GM18519 (cell line): Measurements from ENCODE around the gene POU6F1.
"Not testable (repeated sequence)": the region's sequence is repeated elsewhere in the genome, so short reads cannot be mapped to it uniquely, and the experiment has no call there.

Experiments
- ATAC-seq: cut with Tn5 transposase; IDR thresholded peaks from one replicate; pipeline ENCODE4 v1.9.1; 2021; ENCODE audit warnings: mild to moderate bottlenecking, moderate library complexity; ENCODE audit not compliant: unreplicated experiment, low FRiP score

The POU6F1 gene

GRCh38 chr12:51217968-51218606, at the start of gene POU6F1:
Gene POU6F1, minus strand, starts transcription at chr12:51218062. Its CDS starts 11,226 bp downstream, at chr12:51206836.
- ATAC-seq: no peak

DNA sequence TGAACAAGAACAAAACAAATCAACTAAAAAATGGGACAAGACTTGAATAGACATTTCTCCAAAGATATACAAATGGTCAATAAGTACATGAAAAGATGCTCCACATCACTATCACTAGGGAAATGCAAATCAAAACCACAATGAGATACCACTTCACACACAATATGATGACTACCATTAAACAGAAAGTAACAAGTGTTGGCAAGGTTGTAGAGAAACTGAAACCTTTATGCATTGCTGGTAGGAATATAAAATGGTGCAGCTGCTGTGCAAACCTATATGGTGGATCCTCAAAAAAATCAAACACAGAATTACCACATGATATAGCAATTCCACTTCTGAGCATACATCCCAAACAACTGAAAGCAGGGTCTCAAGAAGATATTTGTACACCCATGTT, 47.2 kb upstream of the POU6F1 start:
- ATAC-seq: no peak

DNA sequence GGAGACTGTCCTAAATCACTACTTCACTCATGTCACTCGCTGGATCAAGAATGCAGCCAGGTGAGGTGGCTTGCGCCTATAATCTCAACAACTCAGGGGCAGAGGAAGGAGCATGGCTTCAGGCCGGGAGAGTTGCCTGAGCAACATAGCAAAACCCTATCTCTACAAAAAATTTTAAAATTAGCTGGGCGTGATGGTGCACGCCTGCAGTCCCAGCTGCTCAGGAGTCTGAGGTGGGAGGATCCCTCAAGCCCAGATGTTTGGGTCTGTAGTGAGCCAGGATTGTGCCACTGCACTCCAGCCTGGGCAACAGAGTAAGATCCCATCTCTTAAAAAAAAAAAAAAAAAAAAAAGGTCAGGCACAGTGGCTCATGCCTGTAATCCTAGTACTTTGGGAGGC, 46.4 kb upstream of the POU6F1 start:
- no peak for ATAC-seq

DNA sequence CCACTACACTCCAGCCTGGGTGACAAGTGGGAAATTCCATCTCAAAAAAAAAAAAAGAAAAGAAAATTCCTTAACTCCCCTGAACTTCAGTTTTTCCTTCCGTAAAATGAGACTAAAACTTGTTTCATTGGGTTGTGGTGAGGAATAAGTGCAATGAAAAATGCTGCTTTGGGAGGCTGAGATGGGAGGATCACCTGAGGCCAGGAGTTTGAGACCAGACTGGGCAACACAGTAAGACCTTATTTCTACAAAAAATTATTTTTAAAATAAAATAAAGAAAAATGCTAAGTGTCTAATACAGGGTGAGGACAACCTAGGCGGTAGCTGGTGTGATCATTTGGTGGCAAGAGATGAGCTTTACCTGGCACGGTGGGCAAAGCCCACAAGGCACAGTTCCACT, 45.5 kb upstream of the POU6F1 start:
- ATAC-seq: no peak

DNA sequence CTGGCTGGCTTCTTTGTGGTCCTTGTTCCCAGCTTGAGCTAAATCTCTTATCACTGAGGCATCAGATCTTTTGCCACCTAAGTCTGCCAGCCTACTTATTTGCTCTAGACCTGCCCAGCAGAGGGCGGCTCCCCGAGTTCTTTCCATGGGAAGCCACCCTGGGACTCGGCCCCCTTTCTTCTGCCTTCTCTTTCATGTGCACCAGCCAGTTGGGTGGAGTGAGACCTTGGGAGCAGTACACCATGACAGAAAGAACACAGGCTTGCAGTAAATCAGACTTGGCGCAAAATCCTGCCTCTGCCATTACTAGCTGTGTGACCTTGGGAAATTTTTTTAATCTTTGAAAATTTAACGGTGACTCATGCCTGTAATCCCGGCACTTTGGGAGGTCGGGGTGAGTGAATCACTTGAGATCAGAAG, 44.9 kb upstream of the POU6F1 start:
- ATAC-seq: no peak

GRCh38 chr12:51259600-51259999, 41.7 kb upstream of the POU6F1 start:
- not testable (repeated sequence) for ATAC-seq

DNA sequence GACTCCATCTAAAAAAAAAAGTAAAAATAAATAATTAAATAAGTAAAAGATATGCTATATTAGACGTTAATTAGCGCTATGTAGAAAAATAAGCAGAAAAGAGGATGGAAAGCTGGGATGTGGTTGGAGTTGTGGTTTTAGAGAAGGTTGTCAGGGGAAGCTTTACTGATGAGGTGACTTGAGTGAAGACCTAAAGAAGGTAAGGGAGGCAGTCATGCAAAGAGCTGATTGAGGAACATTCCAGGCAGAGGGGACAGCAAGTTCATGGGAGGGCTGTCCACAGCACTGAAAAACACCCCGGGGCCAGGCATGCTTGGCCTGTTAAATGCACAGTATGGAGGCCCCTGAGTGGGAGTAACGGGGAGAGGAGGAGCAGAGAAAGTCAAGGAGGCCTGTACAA, 36.7 kb upstream of the POU6F1 start:
- ATAC-seq: no peak

- no peak for ATAC-seq
These were observed 35.4 kb upstream of the POU6F1 start for GRCh38 chr12:51253276-51253675.

DNA sequence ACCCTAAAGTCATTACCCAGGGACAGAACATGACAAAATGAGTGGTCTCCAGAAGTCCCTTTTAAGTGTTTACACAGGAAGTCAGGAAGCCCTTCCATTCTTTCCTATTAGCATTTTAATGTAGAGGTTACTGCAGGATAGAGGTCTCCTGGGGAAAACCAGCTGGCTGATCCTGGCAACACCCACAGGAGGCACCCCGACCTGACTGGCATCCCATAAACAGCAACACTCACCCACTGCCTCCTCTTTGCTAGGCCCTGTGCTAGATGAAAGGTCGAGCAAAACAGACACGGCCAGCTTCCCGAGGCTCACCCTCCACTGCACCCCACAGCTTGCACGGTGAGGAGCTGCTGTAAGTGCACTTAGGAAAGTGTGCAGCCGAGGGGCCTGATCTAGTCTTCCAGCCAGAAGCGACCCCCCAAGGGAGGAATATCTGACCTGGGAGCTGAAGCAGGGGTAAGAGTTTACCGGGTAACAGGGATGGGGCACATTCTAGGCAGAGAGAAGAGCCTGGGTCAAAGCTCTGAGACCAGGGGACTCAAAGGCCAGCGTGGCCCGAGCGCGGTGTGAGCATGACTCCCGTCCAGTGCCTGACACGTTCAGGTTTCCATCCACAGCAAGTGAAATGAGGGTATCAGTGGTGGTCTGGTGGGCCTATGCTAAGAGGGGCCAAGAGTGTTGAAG, 29.8 kb upstream of the POU6F1 start:
- ATAC-seq: no peak

- no peak for ATAC-seq
These were observed 28.5 kb upstream of the POU6F1 start for GRCh38 chr12:51246254-51246853.

GRCh38 chr12:51245476-51246253, 27.8 kb upstream of the POU6F1 start:
- no peak for ATAC-seq

GRCh38 chr12:51244269-51244668, 26.4 kb upstream of the POU6F1 start:
- ATAC-seq: no peak

GRCh38 chr12:51242876-51243275, 25.0 kb upstream of the POU6F1 start:
- ATAC-seq: no peak

GRCh38 chr12:51242120-51242519, 24.3 kb upstream of the POU6F1 start:
- no peak for ATAC-seq

DNA sequence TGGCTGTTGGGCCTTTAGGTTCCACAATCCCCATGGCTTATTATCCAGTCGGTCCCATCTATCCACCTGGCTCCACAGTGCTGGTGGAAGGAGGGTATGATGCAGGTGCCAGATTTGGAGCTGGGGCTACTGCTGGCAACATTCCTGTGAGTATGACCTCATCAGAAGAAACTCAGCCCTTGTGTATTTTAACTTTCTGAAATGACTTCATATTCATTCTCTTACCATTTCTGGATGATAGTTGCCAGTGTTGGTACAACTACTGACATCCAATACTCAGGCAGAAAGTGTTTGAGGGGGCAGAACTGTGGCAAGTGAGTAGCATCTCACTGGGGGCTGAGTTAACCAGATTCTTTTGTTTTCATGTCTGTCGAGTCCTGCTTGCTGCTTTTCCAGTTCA, 23.1 kb upstream of the POU6F1 start:
- ATAC-seq: no peak

DNA sequence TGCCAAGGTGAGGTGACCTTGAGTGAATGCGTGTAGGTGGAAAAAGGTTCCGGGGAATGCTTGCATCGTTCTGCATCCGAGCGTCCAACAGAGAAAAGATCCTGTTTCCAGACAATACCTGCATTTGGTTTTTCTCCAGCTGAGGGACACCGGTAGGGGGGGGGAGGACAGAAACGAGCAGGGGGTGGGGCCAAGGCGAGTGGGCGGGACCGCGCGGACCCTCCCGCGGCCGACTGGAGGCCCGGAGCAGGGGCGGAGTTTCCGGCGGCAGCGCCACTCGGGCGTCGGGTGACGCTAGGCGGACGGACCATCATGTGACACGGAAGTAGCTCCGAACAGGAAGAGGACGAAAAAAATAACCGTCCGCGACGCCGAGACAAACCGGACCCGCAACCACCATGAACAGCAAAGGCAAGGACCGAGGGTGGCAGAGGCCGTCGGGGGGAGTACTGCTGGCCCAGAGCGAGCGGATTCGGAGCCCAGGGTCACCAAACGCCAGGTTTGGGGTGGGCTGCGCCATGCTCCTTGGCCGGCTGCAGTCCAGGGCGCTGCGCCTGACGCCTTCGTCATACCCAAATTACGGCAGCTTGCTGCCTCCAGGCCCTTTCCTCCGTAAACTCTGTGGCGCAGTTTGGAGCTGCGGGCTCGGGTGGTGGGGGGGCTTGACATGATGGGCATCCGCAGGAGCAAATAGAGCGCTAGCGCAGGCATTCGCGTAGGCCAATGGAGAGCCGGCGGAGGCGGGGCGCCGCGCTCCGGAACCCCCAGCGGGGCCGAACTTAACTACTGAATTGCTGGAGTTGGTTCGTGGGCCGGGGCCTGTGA, 20.9 kb upstream of the POU6F1 start, which contains the start of gene DAZAP2:
DAZAP2 (plus strand) TSS at position 317 of the 825 bp plus-strand sequence; CDS start at position 399, 82 bp downstream.
- peak; percentile 79 for ATAC-seq

- ATAC-seq: no peak
These were observed 20.2 kb upstream of the POU6F1 start for GRCh38 chr12:51238037-51238509.

GRCh38 chr12:51234530-51234929, 16.7 kb upstream of the POU6F1 start:
- no peak for ATAC-seq

GRCh38 chr12:51232642-51233041, 14.8 kb upstream of the POU6F1 start:
- ATAC-seq: no peak
